OCI-LY7 (cell line): ENCODE measurements around the gene YPEL3. TPM values are rescaled to one million over a fixed set of nuclear protein-coding genes. Genes with fewer than 3 reads are reported as not detected.

Source experiments
- BruUV-seq: library from RNA; stranded (reverse); fragments of 400-500 nt; replicated peaks from 2 replicates; lab custom pipeline; 2021; lab: Mats Ljungman, UMichigan
- CTCF ChIA-PET: fragments of 300-600 bp; sonication (Branson Sonifier 250); formaldehyde crosslinking; loops from one replicate; lab custom pipeline; 2022; ENCODE audit warnings: antibody characterized with exemption; ENCODE audit not compliant: unreplicated experiment; lab: Charles Lee
- POLR2A ChIA-PET: fragments of 300-600 bp; sonication (Branson Sonifier 250); formaldehyde crosslinking; loops from one replicate; lab custom pipeline; 2022; ENCODE audit warnings: antibody characterized with exemption; lab: Charles Lee
- DNase-seq: peaks from one replicate; pipeline ENCODE4 v3.0.0-alpha.2; 2015; ENCODE audit warnings: low spot score
- H2AFZ ChIP-seq: fragments of 200-600 bp; sonication (generic), shearing (Covaris generic); 2 replicates; pipeline ENCODE4 v1.6.1; 2014; ENCODE audit warnings: mild to moderate bottlenecking, antibody characterized with exemption, low read length, moderate library complexity
- H3K27ac ChIP-seq: fragments of 200-600 bp; sonication (generic); 2 replicates; pipeline ENCODE4 v1.5.1; 2014; ENCODE audit warnings: mixed run types, low read depth, mild to moderate bottlenecking, moderate library complexity, low read length, inconsistent platforms; ENCODE audit not compliant: poor library complexity, severe bottlenecking
- H3K36me3 ChIP-seq: fragments of 200-600 bp; sonication (generic); 2 replicates; pipeline ENCODE4 v1.6.1; 2014; ENCODE audit warnings: mild to moderate bottlenecking, antibody characterized with exemption, low read length, moderate library complexity, mixed read lengths; ENCODE audit not compliant: insufficient read depth
- H3K4me1 ChIP-seq: fragments of 200-600 bp; sonication (generic); 2 replicates; pipeline ENCODE4 v1.5.1; 2014; ENCODE audit warnings: mild to moderate bottlenecking, low read length; ENCODE audit not compliant: insufficient read depth, poor library complexity, severe bottlenecking
- H3K4me2 ChIP-seq: fragments of 200-600 bp; sonication (generic); 2 replicates; pipeline ENCODE4 v1.6.1; 2014; ENCODE audit warnings: mild to moderate bottlenecking, low read length
- H3K4me3 ChIP-seq: fragments of 200-600 bp; sonication (generic); 2 replicates; pipeline ENCODE4 v1.5.1; 2014; ENCODE audit warnings: mild to moderate bottlenecking, low read depth, low read length; ENCODE audit not compliant: poor library complexity, severe bottlenecking
- H3K79me2 ChIP-seq: fragments of 200-600 bp; sonication (generic); 2 replicates; pipeline ENCODE4 v1.6.1; 2016; ENCODE audit warnings: low read depth, mild to moderate bottlenecking, low read length, moderate library complexity, mixed read lengths; ENCODE audit not compliant: insufficient read depth
- H3K9me2 ChIP-seq: fragments of 200-600 bp; sonication (generic); 2 replicates; pipeline ENCODE4 v1.6.1; 2016; ENCODE audit warnings: mild to moderate bottlenecking, low read length, mixed read lengths; ENCODE audit not compliant: insufficient read depth
- H3K9me3 ChIP-seq: fragments of 200-600 bp; sonication (generic); 2 replicates; pipeline ENCODE4 v1.6.1; 2014; ENCODE audit warnings: mild to moderate bottlenecking, mixed run types, low read length, mixed read lengths
- H4K20me1 ChIP-seq: fragments of 200-600 bp; sonication (generic); 2 replicates; pipeline ENCODE4 v1.6.1; 2014; ENCODE audit warnings: mild to moderate bottlenecking, antibody characterized with exemption, low read length, moderate library complexity, mixed read lengths; ENCODE audit not compliant: insufficient read depth
- EZH2phosphoT487 ChIP-seq: fragments of 200-600 bp; sonication (generic); IDR thresholded peaks from 2 replicates; pipeline ENCODE4 v1.6.1; 2018; ENCODE audit warnings: low read depth, borderline replicate concordance, mild to moderate bottlenecking, mixed run types, antibody characterized with exemption, low read length, moderate library complexity, mixed read lengths
- intact Hi-C: fragments of 100-400 bp; cut with micrococcal nuclease; formaldehyde crosslinking; loops from one replicate; pipeline ENCODE4 v1.10.0; 2022; ENCODE audit not compliant: unreplicated experiment
- total RNA-seq, 2 experiments: library from RNA; depleted of rRNA in 1 of 2; stranded (reverse); fragments of >200 nt in 1 of 2; shearing (Covaris generic) in 1 of 2; gene quantifications; 2 replicates each; pipeline ENCODE4 v1.2.3, GENCODE V29; 2014 to 2022
- TF ChIP-seq, protein P1 (sequence below): fragments of 200-600 bp; sonication (generic); conservative IDR thresholded peaks from 2 replicates; pipeline ENCODE4 v1.5.1; 2014; ENCODE audit warnings: mild to moderate bottlenecking, antibody characterized with exemption, low read length, moderate library complexity, mixed read lengths

Gene YPEL3
- total RNA-seq, 2 experiments from 2014 or later, result 17.5 to 34.5 TPM

DNA sequence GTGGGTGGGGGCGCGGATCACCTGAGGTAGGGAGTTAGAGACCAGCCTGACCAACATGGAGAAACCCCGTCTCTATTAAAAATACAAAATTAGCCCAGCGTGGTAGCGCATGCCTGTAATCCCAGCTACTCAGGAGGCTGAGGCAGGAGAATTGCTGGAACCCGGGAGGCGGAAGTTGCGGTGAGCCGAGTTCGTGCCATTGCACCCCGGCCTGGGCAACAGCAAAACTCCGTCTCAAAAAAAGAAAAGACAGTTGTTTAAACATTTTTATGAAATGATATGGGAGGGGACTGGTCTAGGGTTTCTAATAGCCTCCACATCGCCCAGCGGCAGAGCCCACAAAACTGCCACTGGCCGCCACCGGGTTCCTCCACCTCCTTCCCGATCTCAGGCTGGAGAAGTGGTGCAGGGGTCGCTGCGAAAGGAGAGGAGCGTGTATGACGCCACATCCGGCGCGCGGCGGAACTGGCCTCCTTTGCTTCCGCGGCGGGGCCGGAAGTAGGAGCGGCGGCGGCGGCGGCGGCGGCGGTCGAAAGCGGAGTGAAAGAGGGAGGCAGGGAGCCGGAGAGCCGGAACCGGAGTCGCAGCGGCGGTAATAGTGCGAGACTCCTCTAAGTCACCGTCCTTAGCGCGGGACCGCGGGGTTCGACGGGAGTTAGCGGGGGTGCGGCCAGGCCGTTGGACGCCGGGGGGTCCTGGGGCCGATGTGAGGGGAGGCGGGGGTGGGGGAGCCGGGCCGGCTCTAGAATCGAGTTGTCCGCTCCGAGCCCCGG is 20.3 kb downstream of the YPEL3 start, which contains the start of gene PPP4C:
Gene PPP4C, plus strand, starts transcription at position 492 of the 773 bp plus-strand sequence. CDS start 384 bp downstream, outside the sequence.
- DNase-seq, result peak; percentile 90
- Histone ChIP-seq H4K20me1 (peaks cover 5% of the 10 kb centered on the region), H3K9me2 (no peaks in the 10 kb centered on the region), H3K4me2 (peak within 1 kb of the TSS; percentile 99), H3K4me1 (peaks cover 26% of the 10 kb centered on the region), H3K79me2 (peaks cover 37% of the 10 kb centered on the region), H3K9me3 (no peaks in the 10 kb centered on the region), H2AFZ (peak within 1 kb of the TSS; percentile 0; the same call in 1 of the 2 replicates), H3K27ac (peak within 1 kb of the TSS; percentile 51), H3K4me3 (peak within 1 kb of the TSS; percentile 98), H3K36me3 (peaks cover 78% of the 10 kb centered on the region)
- TF ChIP-seq, protein P1, sequence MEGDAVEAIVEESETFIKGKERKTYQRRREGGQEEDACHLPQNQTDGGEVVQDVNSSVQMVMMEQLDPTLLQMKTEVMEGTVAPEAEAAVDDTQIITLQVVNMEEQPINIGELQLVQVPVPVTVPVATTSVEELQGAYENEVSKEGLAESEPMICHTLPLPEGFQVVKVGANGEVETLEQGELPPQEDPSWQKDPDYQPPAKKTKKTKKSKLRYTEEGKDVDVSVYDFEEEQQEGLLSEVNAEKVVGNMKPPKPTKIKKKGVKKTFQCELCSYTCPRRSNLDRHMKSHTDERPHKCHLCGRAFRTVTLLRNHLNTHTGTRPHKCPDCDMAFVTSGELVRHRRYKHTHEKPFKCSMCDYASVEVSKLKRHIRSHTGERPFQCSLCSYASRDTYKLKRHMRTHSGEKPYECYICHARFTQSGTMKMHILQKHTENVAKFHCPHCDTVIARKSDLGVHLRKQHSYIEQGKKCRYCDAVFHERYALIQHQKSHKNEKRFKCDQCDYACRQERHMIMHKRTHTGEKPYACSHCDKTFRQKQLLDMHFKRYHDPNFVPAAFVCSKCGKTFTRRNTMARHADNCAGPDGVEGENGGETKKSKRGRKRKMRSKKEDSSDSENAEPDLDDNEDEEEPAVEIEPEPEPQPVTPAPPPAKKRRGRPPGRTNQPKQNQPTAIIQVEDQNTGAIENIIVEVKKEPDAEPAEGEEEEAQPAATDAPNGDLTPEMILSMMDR, result no peak
- no peak for TF ChIP-seq EZH2phosphoT487
- intact Hi-C loops, result loop anchor here (1.0 kb wide), 2 partner anchors 10 to 17 kb away; partner anchors contain the start of gene ALDOA
- CTCF ChIA-PET, result no interaction called here
- BruUV-seq, result TSS peak; percentile 99
- POLR2A ChIA-PET, result interaction anchor here (0.7 to 1.5 kb wide), 4 partner anchors 9 to 79 kb away, joined by 3 to 5 read pairs (median 4); partner anchors contain the start of genes INO80E and TBX6

DNA sequence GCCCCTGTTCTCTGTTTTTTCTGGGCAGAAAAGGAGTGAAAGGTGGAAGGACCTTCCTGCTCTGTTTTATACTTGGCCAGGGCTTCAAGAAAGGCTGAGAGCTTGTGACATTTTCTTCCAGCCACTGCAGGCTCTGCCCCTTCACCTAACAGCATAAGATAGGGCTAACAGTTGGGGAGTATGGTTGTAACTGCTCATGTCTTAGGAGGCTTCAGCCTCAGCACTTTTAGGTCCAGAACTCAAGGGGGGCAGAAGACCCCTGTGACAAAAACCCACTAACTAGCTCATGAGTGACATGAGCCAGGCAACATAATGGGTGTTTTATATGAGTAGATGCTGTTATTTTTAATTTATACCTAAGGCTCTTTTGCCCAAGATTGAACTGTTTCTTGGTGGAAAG is 25.5 kb downstream of the YPEL3 start:
- Histone ChIP-seq H3K9me2 (no peaks in the 10 kb centered on the region), H3K4me3 (no peak overlapping the region), H3K9me3 (no peaks in the 10 kb centered on the region), H3K4me2 (no peak overlapping the region), H3K36me3 (peaks cover 86% of the 10 kb centered on the region), H3K79me2 (peaks cover 37% of the 10 kb centered on the region), H3K27ac (no peak overlapping the region), H2AFZ (no peak overlapping the region), H4K20me1 (peaks cover 14% of the 10 kb centered on the region), H3K4me1 (peaks cover 39% of the 10 kb centered on the region)
- TF ChIP-seq EZH2phosphoT487, result no peak
- TF ChIP-seq, protein P1, result no peak
- ChIA-PET POLR2A (interaction anchor here (0.6 to 0.7 kb wide), 2 partner anchors 161 to 617 kb away, joined by 4 to 5 read pairs; no protein-coding TSS in a partner anchor), CTCF (no interaction called here)
- no TSS peak for BruUV-seq
- intact Hi-C loops, result no loop called here
- no peak for DNase-seq
